Ramos (cell line): ENCODE measurements around the gene KCNMB4.

ENCODE experiments used
- in situ Hi-C: fragments of 300-500 bp; cut with MboI; formaldehyde crosslinking; loops from one replicate; pipeline ENCODE4 v1.14.3; 2022; ENCODE audit warnings: low sequenced_read_pairs; ENCODE audit not compliant: unreplicated experiment

The KCNMB4 gene

GRCh38 chr12:70365648-70366518, at the start of gene KCNMB4:
TSS of gene KCNMB4 (plus strand) at chr12:70366290. CDS start at chr12:70366735, 445 bp downstream.
- in situ Hi-C loops = loop anchor here (25.0 kb wide), 1 partner anchor 454 kb away; no protein-coding TSS in a partner anchor

GRCh38 chr12:70317781-70318180, 48.3 kb upstream of the KCNMB4 start:
- in situ Hi-C loops = no loop called here

GRCh38 chr12:70319605-70320004, 46.5 kb upstream of the KCNMB4 start:
- in situ Hi-C loops = no loop called here

GRCh38 chr12:70321191-70321590, 44.9 kb upstream of the KCNMB4 start:
- in situ Hi-C loops = no loop called here

GRCh38 chr12:70327541-70327940, 38.5 kb upstream of the KCNMB4 start:
- in situ Hi-C loops = no loop called here

GRCh38 chr12:70329728-70330127, 36.4 kb upstream of the KCNMB4 start:
- in situ Hi-C loops = no loop called here

- in situ Hi-C loops = no loop called here
These were observed 35.9 kb upstream of the KCNMB4 start for GRCh38 chr12:70330158-70330557.

GRCh38 chr12:70332236-70332635, 33.9 kb upstream of the KCNMB4 start:
- in situ Hi-C loops = no loop called here

GRCh38 chr12:70334742-70335141, 31.3 kb upstream of the KCNMB4 start:
- in situ Hi-C loops = no loop called here

GRCh38 chr12:70338531-70338930, 27.6 kb upstream of the KCNMB4 start:
- in situ Hi-C loops = no loop called here

GRCh38 chr12:70351076-70351475, 15.0 kb upstream of the KCNMB4 start:
- in situ Hi-C loops = loop anchor here (25.0 kb wide), 1 partner anchor 439 kb away; no protein-coding TSS in a partner anchor

- in situ Hi-C loops = loop anchor here (25.0 kb wide), 1 partner anchor 442 kb away; no protein-coding TSS in a partner anchor
These were observed 12.1 kb upstream of the KCNMB4 start for GRCh38 chr12:70353780-70354660.

- in situ Hi-C loops = loop anchor here (25.0 kb wide), 1 partner anchor 442 kb away; no protein-coding TSS in a partner anchor
These were observed 11.3 kb upstream of the KCNMB4 start for GRCh38 chr12:70354787-70355186.

- in situ Hi-C loops = loop anchor here (25.0 kb wide), 1 partner anchor 444 kb away; no protein-coding TSS in a partner anchor
These were observed 10.1 kb upstream of the KCNMB4 start for GRCh38 chr12:70355972-70356371.

GRCh38 chr12:70359458-70360197, 6.5 kb upstream of the KCNMB4 start:
- in situ Hi-C loops = loop anchor here (25.0 kb wide), 1 partner anchor 447 kb away; no protein-coding TSS in a partner anchor

GRCh38 chr12:70360218-70360617, 5.9 kb upstream of the KCNMB4 start:
- in situ Hi-C loops = loop anchor here (25.0 kb wide), 1 partner anchor 448 kb away; no protein-coding TSS in a partner anchor

GRCh38 chr12:70364695-70365397, 1.2 kb upstream of the KCNMB4 start:
- in situ Hi-C loops = loop anchor here (25.0 kb wide), 1 partner anchor 453 kb away; no protein-coding TSS in a partner anchor

- in situ Hi-C loops = loop anchor here (25.0 kb wide), 1 partner anchor 453 kb away; no protein-coding TSS in a partner anchor
These were observed 767 bp upstream of the KCNMB4 start for GRCh38 chr12:70365398-70365647.

GRCh38 chr12:70366581-70367257, 629 bp downstream of the KCNMB4 start:
- in situ Hi-C loops = loop anchor here (25.0 kb wide), 1 partner anchor 454 kb away; no protein-coding TSS in a partner anchor
